Suppressor macrophage (primary cell): Measurements from ENCODE around the gene KLHL7.
A peak's percentile ranks its signal among the peaks of the same experiment; 100 is the strongest.
"Not testable (repeated sequence)": the region's sequence is repeated elsewhere in the genome, so short reads cannot be mapped to it uniquely, and the experiment has no call there.

Source experiments
- DNase-seq, 4 experiments: peaks; one replicate each; pipeline ENCODE4 v3.0.0-alpha.2; 2020 to 2022

KLHL7 gene

DNA sequence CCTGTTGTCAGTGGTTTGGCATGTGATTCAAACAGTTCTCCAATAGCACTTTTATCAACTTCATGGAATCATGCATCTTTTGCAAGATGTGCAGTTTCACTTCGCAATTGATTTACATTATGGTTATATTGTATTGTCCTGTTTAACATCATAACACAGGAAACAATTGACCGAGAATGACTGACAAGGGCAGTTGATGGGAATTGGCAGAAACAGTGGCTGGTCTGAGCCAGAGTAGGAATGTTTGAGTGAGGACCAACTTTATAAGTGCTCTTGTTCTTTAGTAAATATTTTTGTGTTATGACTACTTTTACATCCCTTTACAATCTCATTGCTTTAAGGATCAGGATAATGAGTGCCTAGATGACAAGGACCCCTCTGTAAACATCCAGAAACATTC is 2.2 kb downstream of the KLHL7 start:
- no peak for DNase-seq

GRCh38 chr7:23108995-23109394 is 3.4 kb downstream of the KLHL7 start:
- no peak for DNase-seq

GRCh38 chr7:23109470-23109869 is 3.9 kb downstream of the KLHL7 start:
- DNase-seq, result no peak

DNA sequence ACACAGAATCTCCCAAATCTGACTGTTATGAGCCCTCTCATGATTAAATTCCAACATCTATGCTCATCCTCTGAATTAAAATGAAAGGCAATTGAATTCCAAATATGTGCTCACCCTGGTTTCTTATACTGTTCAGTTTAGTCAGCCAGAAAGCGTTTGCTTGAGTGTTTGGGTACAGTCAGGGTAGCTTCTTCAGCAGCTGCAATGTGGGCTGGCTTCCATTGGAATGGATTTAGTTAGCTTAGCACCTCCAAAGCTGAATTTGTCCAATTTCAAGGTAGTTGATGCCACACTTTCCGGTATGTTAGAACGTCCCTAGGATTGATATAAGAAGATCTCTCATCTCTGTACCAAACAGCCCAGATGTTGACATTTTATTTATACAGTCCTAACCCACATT is 9.3 kb downstream of the KLHL7 start:
- no peak for DNase-seq

DNA sequence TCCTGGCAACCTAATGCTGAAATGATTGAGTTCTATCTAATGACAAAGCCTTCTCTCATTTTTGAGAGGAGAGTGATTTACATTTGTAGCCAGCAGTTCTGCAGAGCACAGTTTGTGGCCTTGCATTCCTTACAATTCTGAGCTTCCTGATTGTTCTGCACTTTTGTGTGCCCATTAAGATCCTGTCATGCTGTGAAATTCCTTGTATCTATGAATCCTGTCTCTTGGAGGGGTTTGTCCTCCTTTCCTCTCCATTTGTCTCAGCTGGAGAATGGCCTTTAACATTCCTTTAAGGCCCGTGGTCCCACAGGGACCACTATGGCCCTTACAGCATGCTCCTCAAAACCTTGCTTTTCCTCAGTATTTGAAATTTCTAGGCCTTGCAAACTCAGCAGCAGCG is 10.4 kb downstream of the KLHL7 start:
- no peak for DNase-seq

GRCh38 chr7:23117841-23118240 is 12.3 kb downstream of the KLHL7 start:
- no peak for DNase-seq

DNA sequence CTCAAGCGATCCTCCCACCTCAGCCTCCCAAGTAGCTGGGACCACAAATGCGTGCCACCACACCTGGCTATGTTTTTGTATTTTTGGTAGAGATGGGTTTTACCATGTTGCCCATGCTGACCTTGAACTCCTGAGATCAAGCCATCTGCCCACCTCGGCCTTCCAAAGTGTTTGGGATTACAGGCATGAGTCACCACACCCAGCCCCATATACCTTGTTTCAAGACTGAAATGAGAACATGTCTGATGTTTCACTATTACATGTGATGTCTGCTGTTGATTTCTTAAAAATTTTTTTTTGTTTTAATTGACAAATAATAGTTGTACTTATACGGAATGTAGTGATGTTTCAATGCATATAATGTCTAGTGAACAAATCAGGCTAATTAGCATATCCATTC is 14.5 kb downstream of the KLHL7 start:
- DNase-seq, result no peak

DNA sequence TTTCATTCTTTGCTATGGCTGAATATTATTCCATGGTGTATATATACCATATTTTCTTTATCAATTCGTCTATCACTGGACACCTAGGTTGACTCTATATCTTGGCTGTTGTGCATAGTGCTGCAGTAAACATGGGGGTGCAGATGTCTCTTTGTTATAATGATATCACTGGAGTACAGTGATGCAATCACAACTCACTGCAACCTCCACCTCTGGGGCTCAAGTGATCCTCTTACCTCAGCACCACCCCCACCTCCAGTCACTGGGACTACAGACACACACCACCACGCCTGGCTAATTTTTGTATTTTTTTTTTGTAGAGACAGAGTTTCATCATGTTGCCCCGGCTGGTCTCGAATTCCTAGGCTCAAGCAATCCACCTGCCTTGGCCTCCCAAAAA is 15.6 kb downstream of the KLHL7 start:
- DNase-seq, result no peak

- DNase-seq, result no peak
These were observed 17.4 kb downstream of the KLHL7 start for GRCh38 chr7:23123007-23123406.

- DNase-seq, result no peak
These were observed 17.9 kb downstream of the KLHL7 start for GRCh38 chr7:23123465-23123864.

DNA sequence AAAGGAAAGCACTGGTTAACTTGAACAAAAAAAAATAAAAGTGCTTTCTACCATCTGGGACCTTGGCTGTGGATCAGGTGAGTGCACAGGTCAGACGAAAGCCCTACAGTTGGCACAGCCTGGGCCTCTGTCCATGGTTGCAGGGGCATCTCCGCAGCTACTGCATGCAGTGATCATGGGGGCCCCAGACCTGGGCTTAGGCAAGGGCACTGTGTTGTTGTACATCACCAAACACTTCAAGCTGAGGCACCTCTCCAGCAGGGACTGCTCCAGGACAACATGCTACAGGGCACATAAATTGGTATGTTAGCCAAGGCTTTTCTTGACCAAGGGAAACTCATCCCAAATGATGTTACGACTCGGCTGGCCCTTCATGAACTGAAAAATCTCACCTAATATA is 23.5 kb downstream of the KLHL7 start:
- DNase-seq, result no peak

DNA sequence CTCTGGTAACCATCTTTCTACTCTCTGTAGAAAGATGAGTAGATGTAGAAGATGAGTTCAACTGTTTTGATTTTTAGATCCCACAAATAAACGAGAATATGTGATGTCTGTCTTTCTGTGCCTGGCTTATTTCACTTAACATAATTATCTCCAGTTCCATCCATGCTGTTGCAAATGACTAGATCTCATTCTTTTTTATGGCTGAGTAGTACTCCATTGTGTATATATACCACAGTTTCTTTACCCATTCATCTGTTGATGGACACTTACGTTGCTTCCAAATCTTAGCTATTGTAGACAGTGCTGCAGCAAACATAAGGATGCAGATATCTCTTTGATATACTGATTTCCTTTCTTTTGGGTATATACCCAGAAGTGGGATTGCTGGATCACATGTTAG is 26.2 kb downstream of the KLHL7 start:
- not testable (repeated sequence) for DNase-seq

GRCh38 chr7:23133797-23134196 is 28.2 kb downstream of the KLHL7 start:
- no peak for DNase-seq

GRCh38 chr7:23135755-23136154 is 30.2 kb downstream of the KLHL7 start:
- no peak for DNase-seq

DNA sequence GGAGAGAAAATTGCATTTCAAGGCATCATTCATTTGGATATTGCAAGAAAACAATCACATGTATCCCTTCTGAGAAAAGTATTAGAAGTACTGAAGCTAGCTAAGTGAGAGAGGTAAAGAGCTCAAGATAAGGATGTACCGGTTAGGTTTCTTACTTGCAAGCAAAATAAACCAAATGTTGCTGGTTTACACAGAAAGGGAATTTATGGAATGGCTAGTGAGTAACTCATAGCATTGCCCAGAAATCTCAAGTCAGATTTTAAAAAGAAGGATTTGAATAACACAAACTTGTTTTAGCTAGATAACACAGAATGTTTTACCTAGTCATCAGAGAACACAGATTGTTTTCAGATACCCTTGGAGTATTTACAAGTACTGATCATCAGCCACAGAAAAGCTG is 30.6 kb downstream of the KLHL7 start:
- no peak for DNase-seq

DNA sequence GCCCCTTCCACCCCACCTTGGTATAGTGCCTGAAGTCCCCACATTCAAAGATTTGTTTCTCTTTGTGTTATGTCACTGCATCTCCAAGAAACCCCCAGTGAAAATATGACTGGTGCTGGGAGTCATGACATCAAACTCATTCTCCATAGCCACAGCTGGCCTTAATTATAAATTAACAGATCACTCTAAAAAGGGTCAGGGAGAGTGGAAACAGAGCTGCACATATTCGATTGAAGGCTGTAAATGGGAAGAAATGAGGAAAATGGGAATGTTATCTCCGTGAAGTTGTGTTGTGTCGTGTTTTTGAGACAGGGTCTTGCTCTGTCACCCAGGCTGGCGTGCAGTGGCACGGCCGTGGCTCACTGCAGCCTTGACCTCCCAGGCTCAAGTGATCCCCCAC is 52.1 kb downstream of the KLHL7 start:
- no peak for DNase-seq

- DNase-seq, result no peak
These were observed 53.0 kb downstream of the KLHL7 start for GRCh38 chr7:23158546-23158945.

- no peak for DNase-seq
These were observed 55.9 kb downstream of the KLHL7 start for GRCh38 chr7:23161482-23161881.

GRCh38 chr7:23164846-23165245 is 59.3 kb downstream of the KLHL7 start:
- DNase-seq, result no peak

DNA sequence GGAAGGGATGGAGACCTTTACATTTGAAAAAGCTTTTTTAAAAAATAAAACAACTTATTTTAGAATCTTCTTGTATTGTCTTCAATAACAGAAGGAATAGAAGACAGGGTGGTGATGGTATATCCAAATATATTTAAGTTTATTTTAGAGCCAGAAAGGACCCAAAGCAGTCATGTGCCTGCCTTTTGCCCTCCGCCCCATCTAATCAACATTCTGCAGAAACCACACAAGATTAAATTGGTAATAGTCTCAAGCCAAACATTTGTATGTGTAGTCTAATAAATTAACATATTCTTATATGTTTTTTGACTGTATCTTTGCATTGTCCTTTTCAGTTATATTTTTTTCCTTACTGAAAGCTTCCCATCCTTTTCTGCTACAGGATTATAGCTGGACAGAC is 59.7 kb downstream of the KLHL7 start:
- DNase-seq, result no peak

DNA sequence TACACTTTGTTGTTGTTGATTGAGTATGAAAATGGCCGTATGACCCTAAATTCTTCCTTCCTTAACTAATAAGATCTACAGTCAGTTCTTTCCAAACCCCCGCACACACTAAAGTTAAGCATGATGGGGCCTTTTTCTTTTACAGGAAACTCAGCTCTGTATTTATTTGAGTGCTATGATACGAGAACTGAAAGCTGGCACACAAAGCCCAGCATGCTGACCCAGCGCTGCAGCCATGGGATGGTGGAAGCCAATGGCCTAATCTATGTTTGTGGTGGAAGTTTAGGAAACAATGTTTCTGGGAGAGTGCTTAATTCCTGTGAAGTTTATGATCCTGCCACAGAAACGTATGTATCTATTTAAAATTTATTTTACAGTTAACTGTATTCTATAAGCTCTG is 62.1 kb downstream of the KLHL7 start:
- no peak for DNase-seq

GRCh38 chr7:23168111-23168885 is 62.7 kb downstream of the KLHL7 start:
- no peak for DNase-seq

- peak; percentile 30 to 83 (median 66) for DNase-seq
These were observed 70.4 kb downstream of the KLHL7 start for GRCh38 chr7:23175938-23176337.

DNA sequence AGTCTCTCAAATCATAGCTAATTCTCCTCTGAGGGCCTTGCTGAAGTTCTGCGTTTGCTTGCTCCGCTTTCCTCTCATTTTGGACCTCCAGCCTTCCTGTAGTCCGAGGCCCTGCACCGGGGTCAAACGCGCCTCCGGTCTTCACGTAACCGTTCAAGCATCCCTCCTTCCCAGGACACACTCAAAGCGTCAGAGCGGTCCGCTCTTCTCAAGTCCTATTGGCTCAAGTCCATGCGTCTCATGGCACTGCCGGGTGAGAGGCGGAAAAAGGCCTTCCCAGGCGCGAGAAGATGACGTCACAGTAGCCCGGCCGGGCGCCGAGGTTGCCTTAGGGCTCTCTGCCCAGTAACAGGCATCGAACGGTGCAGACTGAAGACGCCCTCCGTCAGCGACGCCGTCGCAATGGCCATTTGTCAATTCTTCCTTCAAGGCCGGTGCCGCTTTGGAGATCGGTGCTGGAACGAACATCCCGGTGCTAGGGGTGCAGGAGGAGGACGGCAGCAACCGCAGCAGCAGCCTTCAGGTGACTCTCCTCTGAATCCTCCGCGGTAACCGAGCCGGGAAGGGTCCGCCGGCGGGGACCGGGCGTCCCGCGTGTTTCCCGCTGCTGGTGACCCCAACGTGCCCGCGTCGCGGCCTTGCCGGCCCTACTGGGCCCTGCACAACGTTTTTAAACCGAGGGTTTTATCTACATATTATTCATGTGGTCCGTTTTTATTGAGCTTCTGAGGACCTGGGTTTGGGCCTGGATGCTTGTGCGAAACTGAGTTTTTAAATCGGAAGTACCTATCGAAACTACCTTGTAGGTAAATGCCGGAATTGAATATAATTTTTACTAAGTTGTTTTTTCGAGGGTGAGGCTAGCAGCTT is 76.3 kb downstream of the KLHL7 start, which contains the start of gene NUP42:
NUP42 (plus strand) TSS at position 365 of the 870 bp plus-strand sequence; CDS start at position 403, 38 bp downstream.
- peak; percentile 99 to 100 (median 99) for DNase-seq
